GM23338 (cell line): Measurements from ENCODE around the gene GSS.

Experiments
- CREB1 ChIP-seq: fragments of 250-450 bp; sonication (Bioruptor Pico); IDR thresholded peaks from 2 replicates; pipeline ENCODE4 v1.5.0; 2020; ENCODE audit warnings: low read depth, mild to moderate bottlenecking, moderate library complexity
- CTCF ChIP-seq, 2 experiments: fragments of 200-600 bp in 1 of 2; sonication (generic) in 1 of 2; conservative IDR thresholded peaks; 2 replicates each; pipeline versions ENCODE4 v1.5.1 to v1.6.1; 2016 to 2017; ENCODE audit warnings: antibody characterized with exemption in 2 of 2, low read depth in 2 of 2, mild to moderate bottlenecking in 2 of 2, moderate library complexity in 1 of 2
- EZH2 ChIP-seq: fragments of 200-600 bp; sonication (generic); IDR thresholded peaks from one replicate; pipeline ENCODE4 v1.8.0; 2017; ENCODE audit warnings: antibody characterized with exemption, mild to moderate bottlenecking, low read depth; ENCODE audit not compliant: unreplicated experiment
- EZH2phosphoT487 ChIP-seq: fragments of 200-600 bp; sonication (generic); IDR thresholded peaks from one replicate; pipeline ENCODE4 v1.8.1; 2018; ENCODE audit warnings: antibody characterized with exemption; ENCODE audit not compliant: unreplicated experiment
- POLR2AphosphoS5 ChIP-seq: IDR thresholded peaks from 2 replicates; pipeline ENCODE4 v1.6.1; 2016; ENCODE audit warnings: antibody characterized with exemption, low read depth
- ZNF462 ChIP-seq: fragments of 250-450 bp; sonication (Bioruptor Pico); IDR thresholded peaks from 2 replicates; pipeline ENCODE4 v1.5.0; 2020; ENCODE audit warnings: mild to moderate bottlenecking, moderate library complexity

- TF ChIP-seq CTCF (conservative IDR thresholded peaks at IDR 0.05; ENCODE audit: low read depth in 2 of 2): no peak
- TF ChIP-seq CREB1 (CRISPR knock-in tag): no peak
- no peak for TF ChIP-seq POLR2AphosphoS5
- TF ChIP-seq EZH2: no peak
- no peak for TF ChIP-seq EZH2phosphoT487
- TF ChIP-seq ZNF462 (CRISPR knock-in tag): no peak
Observed at GRCh38 chr20:35004749-35005462, 49.3 kb upstream of the GSS start.
